IMR-90 (cell line): ENCODE results near the gene BRINP3. TPM values are rescaled to one million over a fixed set of nuclear protein-coding genes. Genes with fewer than 3 reads are reported as not detected.

ENCODE experiments used
- ATAC-seq: fragments of 200-7000 bp; cut with Tn5 transposase; 2 replicates; pipeline ENCODE4 v1.9.1; 2020; ENCODE audit warnings: low read depth, mild to moderate bottlenecking, moderate library complexity
- BruUV-seq: library from RNA; stranded (reverse); fragments of 400-500 nt; replicated peaks from 2 replicates; lab custom pipeline; 2021; lab: Mats Ljungman, UMichigan
- CTCF ChIA-PET: fragments of 300-600 bp; formaldehyde crosslinking; extraction: SDS; loops from one replicate; lab custom pipeline; 2021; ENCODE audit warnings: antibody characterized with exemption; lab: Yijun Ruan, JAX
- POLR2A ChIA-PET: fragments of 300-600 bp; sonication (Branson Sonifier 250); formaldehyde crosslinking; loops from one replicate; lab custom pipeline; 2022; ENCODE audit warnings: antibody characterized with exemption; ENCODE audit not compliant: unreplicated experiment; lab: Charles Lee
- DNase-seq: peaks from one replicate; pipeline ENCODE4 v3.0.0; 2013
- H2AFZ ChIP-seq: replicated peaks from 2 replicates; pipeline ENCODE3; 2013; ENCODE audit warnings: low read length, mild to moderate bottlenecking; ENCODE audit not compliant: poor library complexity
- H2AK5ac ChIP-seq: 2 replicates; pipeline ENCODE4 v1.6.1; 2013; ENCODE audit warnings: low read depth, low read length, inconsistent platforms
- H2AK9ac ChIP-seq: replicated peaks from 2 replicates; pipeline ENCODE3; 2013; ENCODE audit warnings: mild to moderate bottlenecking, low read depth, low read length, moderate library complexity; ENCODE audit not compliant: poor library complexity
- H2BK120ac ChIP-seq: 2 replicates; pipeline ENCODE4 v1.6.1; 2013; ENCODE audit warnings: low read depth, low read length, inconsistent platforms
- H2BK15ac ChIP-seq: 3 replicates; pipeline ENCODE4 v1.6.1; 2013; ENCODE audit warnings: low read depth, low read length, inconsistent platforms
- H2BK20ac ChIP-seq: 2 replicates; pipeline ENCODE4 v1.6.1; 2013; ENCODE audit warnings: low read depth, mild to moderate bottlenecking, inconsistent platforms, low read length, moderate library complexity
- H2BK5ac ChIP-seq: 2 replicates; pipeline ENCODE4 v1.6.1; 2013; ENCODE audit warnings: mild to moderate bottlenecking, low read depth, low read length, inconsistent platforms; ENCODE audit not compliant: poor library complexity, severe bottlenecking
- H3K14ac ChIP-seq: replicated peaks from 2 replicates; pipeline ENCODE4 v1.6.1; 2013; ENCODE audit warnings: low read depth, low read length, inconsistent platforms
- H3K18ac ChIP-seq: 2 replicates; pipeline ENCODE4 v1.6.1; 2013; ENCODE audit warnings: low read depth, low read length, control low read depth
- H3K23ac ChIP-seq: 2 replicates; pipeline ENCODE4 v1.6.1; 2013; ENCODE audit warnings: low read depth, low read length, inconsistent platforms
- H3K27ac ChIP-seq: 2 replicates; pipeline ENCODE4 v1.5.1; 2013; ENCODE audit warnings: mild to moderate bottlenecking, control low read depth, low read length; ENCODE audit not compliant: insufficient read depth
- H3K27me3 ChIP-seq: 2 replicates; pipeline ENCODE4 v1.6.1; 2013; ENCODE audit warnings: low read length; ENCODE audit not compliant: control insufficient read depth, insufficient read depth
- H3K36me3 ChIP-seq: 2 replicates; pipeline ENCODE4 v1.6.1; 2013; ENCODE audit warnings: low read length, mixed read lengths; ENCODE audit not compliant: control insufficient read depth, insufficient read depth
- H3K4ac ChIP-seq: 2 replicates; pipeline ENCODE4 v1.6.1; 2013; ENCODE audit warnings: low read depth, low read length, inconsistent platforms
- H3K4me1 ChIP-seq: 2 replicates; pipeline ENCODE4 v1.6.1; 2013; ENCODE audit warnings: low read length, mixed read lengths; ENCODE audit not compliant: control insufficient read depth, insufficient read depth
- H3K4me2 ChIP-seq: 2 replicates; pipeline ENCODE4 v1.6.1; 2013; ENCODE audit warnings: low read depth, mild to moderate bottlenecking, control low read depth, low read length, moderate library complexity
- H3K4me3 ChIP-seq: 2 replicates; pipeline ENCODE4 v1.5.1; 2013; ENCODE audit warnings: low read depth, mild to moderate bottlenecking, control low read depth, low read length, moderate library complexity; ENCODE audit not compliant: insufficient read depth
- H3K56ac ChIP-seq: 2 replicates; pipeline ENCODE4 v1.6.1; 2013; ENCODE audit warnings: low read length, inconsistent platforms; ENCODE audit not compliant: insufficient read depth; ENCODE audit errors: extremely low read depth
- H3K79me1 ChIP-seq, 2 experiments: 2 replicates each; pipeline ENCODE4 v1.6.1; 2013; ENCODE audit warnings: low read length in 2 of 2, inconsistent platforms in 1 of 2, low read depth in 1 of 2
- H3K9ac ChIP-seq: 2 replicates; pipeline ENCODE4 v1.6.1; 2013; ENCODE audit warnings: low read depth, low read length, control low read depth
- H3K9me1 ChIP-seq: 2 replicates; pipeline ENCODE4 v1.6.1; 2013; ENCODE audit warnings: low read length, inconsistent platforms; ENCODE audit not compliant: insufficient read depth
- H3K9me3 ChIP-seq: 2 replicates; pipeline ENCODE4 v1.6.1; 2013; ENCODE audit warnings: low read length; ENCODE audit not compliant: control insufficient read depth, insufficient read depth
- H4K20me1 ChIP-seq: 2 replicates; pipeline ENCODE4 v1.6.1; 2013; ENCODE audit warnings: low read length, inconsistent platforms; ENCODE audit not compliant: insufficient read depth
- H4K5ac ChIP-seq: 2 replicates; pipeline ENCODE4 v1.6.1; 2013; ENCODE audit warnings: mild to moderate bottlenecking, low read depth, low read length, control low read depth
- H4K8ac ChIP-seq, 2 experiments: 2 replicates each; pipeline ENCODE4 v1.6.1; 2013; ENCODE audit warnings: low read depth in 2 of 2, low read length in 2 of 2, control low read depth in 1 of 2, inconsistent platforms in 1 of 2
- H4K91ac ChIP-seq: 2 replicates; pipeline ENCODE4 v1.6.1; 2013; ENCODE audit warnings: low read depth, low read length, inconsistent platforms; ENCODE audit not compliant: insufficient read depth
- BHLHE40 ChIP-seq: fragments of 150-350 bp; IDR thresholded peaks from 2 replicates; pipeline ENCODE4 v1.6.1; 2016; ENCODE audit warnings: mild to moderate bottlenecking, low read depth, low read length
- CEBPB ChIP-seq: IDR thresholded peaks from 2 replicates; pipeline ENCODE4 v1.6.1; 2012; ENCODE audit warnings: low read depth, low read length, improper control_type of control experiment
- CHD1 ChIP-seq: IDR thresholded peaks from 2 replicates; pipeline ENCODE4 v1.6.1; 2012; ENCODE audit warnings: low read depth, low read length, improper control_type of control experiment
- FOS ChIP-seq: fragments of 150-350 bp; IDR thresholded peaks from 2 replicates; pipeline ENCODE4 v1.6.1; 2016; ENCODE audit warnings: low read depth, low read length
- MAFK ChIP-seq: IDR thresholded peaks from 2 replicates; pipeline ENCODE4 v1.6.1; 2012; ENCODE audit warnings: low read depth, low read length, improper control_type of control experiment
- MAZ ChIP-seq: IDR thresholded peaks from 2 replicates; pipeline ENCODE4 v1.6.1; 2012; ENCODE audit warnings: low read depth, mild to moderate bottlenecking, low read length, improper control_type of control experiment, moderate library complexity, borderline replicate concordance
- MXI1 ChIP-seq: IDR thresholded peaks from 2 replicates; pipeline ENCODE4 v1.6.1; 2012; ENCODE audit warnings: low read depth, mild to moderate bottlenecking, low read length, moderate library complexity, borderline replicate concordance
- NFE2L2 ChIP-seq: fragments of 150-350 bp; IDR thresholded peaks from 2 replicates; pipeline ENCODE4 v1.6.1; 2016; ENCODE audit warnings: low read depth, mild to moderate bottlenecking, low read length
- POLR2A ChIP-seq: IDR thresholded peaks from 2 replicates; pipeline ENCODE4 v1.6.1; 2012; ENCODE audit warnings: mild to moderate bottlenecking, low read depth, low read length
- RAD21 ChIP-seq: IDR thresholded peaks from 2 replicates; pipeline ENCODE4 v1.6.1; 2012; ENCODE audit warnings: low read length, improper control_type of control experiment
- RCOR1 ChIP-seq: IDR thresholded peaks from 2 replicates; pipeline ENCODE4 v1.6.1; 2012; ENCODE audit warnings: mild to moderate bottlenecking, low read length, improper control_type of control experiment; ENCODE audit not compliant: insufficient replicate concordance
- RFX5 ChIP-seq: IDR thresholded peaks from 2 replicates; pipeline ENCODE4 v1.8.0; 2012; ENCODE audit warnings: low read depth, mild to moderate bottlenecking, low read length, moderate library complexity
- SMC3 ChIP-seq: fragments of 150-350 bp; IDR thresholded peaks from 2 replicates; pipeline ENCODE4 v1.6.1; 2016; ENCODE audit warnings: low read depth, mild to moderate bottlenecking, antibody characterized with exemption, low read length, moderate library complexity
- WGBS, 2 experiments: methylation state at CpG; one replicate each; pipeline versions ENCODE4 v1.1.5 to v1.1.7; 2013; ENCODE audit warnings: missing lambda C conversion rate in 2 of 2; ENCODE audit not compliant: insufficient read length in 1 of 2; ENCODE audit errors: extremely low coverage in 2 of 2; 5-methylcytosine and 5-hydroxymethylcytosine counted together
- dilution Hi-C: fragments of 300-500 bp; cut with HindIII; formaldehyde crosslinking; loops from one replicate; pipeline ENCODE4 v1.14.3; 2018; ENCODE audit warnings: low sequenced_read_pairs; ENCODE audit not compliant: unreplicated experiment
- in situ Hi-C: fragments of 300-500 bp; cut with MboI; formaldehyde crosslinking; loops from 3 replicates; pipeline ENCODE4 v1.14.3; 2019; ENCODE audit warnings: low sequenced_read_pairs, inconsistent platforms, mixed read lengths
- intact Hi-C: fragments of 100-400 bp; cut with micrococcal nuclease; formaldehyde crosslinking; loops from 2 replicates; pipeline ENCODE4 v1.10.0; 2022
- polyA plus RNA-seq, 3 experiments: library from polyadenylated mRNA; depleted of rRNA; stranded (reverse); fragments of >200 nt; gene quantifications; 2 replicates each; pipeline ENCODE4 v1.2.3, GENCODE V29; 2012; ENCODE audit warnings: low replicate concordance in 1 of 3
- total RNA-seq: library from RNA; depleted of rRNA; stranded (reverse); fragments of >200 nt; gene quantifications from 2 replicates; pipeline ENCODE4 v1.2.3, GENCODE V29; 2012
- TF ChIP-seq, protein P1 (sequence below): conservative IDR thresholded peaks from 2 replicates; pipeline ENCODE4 v1.5.1; 2012; ENCODE audit warnings: mild to moderate bottlenecking, low read depth, low read length, improper control_type of control experiment
- TF ChIP-seq, protein P2 (sequence below): fragments of 150-350 bp; IDR thresholded peaks from 2 replicates; pipeline ENCODE4 v1.6.1; 2016; ENCODE audit warnings: low read depth, mild to moderate bottlenecking, low read length, moderate library complexity, borderline replicate concordance
- TF ChIP-seq, protein P3 (sequence below): fragments of 150-350 bp; IDR thresholded peaks from 2 replicates; pipeline ENCODE4 v1.6.1; 2017; ENCODE audit warnings: mild to moderate bottlenecking, antibody characterized with exemption, low read length, low read depth

The BRINP3 gene
- total and polyA plus RNA-seq, 2 of the 4 experiments (the other 2 are of a cell fraction): 0.15 to 0.36 TPM

DNA sequence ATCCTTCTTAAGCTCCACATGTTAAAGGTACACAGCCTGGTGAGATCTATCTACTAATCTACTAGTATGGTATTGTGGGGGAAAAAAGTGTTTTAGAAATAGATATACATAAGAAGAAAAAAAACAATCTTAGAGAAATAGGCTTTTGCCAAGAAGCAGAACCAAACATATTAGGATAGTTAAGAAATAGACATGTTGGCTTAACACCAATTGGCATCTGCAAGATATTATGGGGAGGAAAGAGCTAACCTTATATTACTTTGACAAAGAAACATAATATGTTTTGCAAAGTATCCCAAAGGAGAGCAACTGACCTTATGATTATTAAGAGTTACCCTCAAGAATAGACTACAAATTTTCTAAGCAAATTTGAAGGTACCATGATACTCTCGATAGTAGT lies 202.9 kb downstream of the BRINP3 start:
- Histone ChIP-seq H3K27ac (no peak overlapping the region), H2BK120ac (no peak overlapping the region), H3K9me1 (no peaks in the 10 kb centered on the region), H3K36me3 (no peaks in the 10 kb centered on the region), H4K8ac (no peak overlapping the region), H2BK20ac (no peak overlapping the region), H3K4me1 (no peaks in the 10 kb centered on the region), H3K14ac (no peak overlapping the region), H3K18ac (no peak overlapping the region), H3K9me3 (no peaks in the 10 kb centered on the region), H2AK9ac (no peak overlapping the region), H3K79me1 (no peaks in the 10 kb centered on the region), H4K20me1 (no peaks in the 10 kb centered on the region), H2AFZ (no peak overlapping the region), H3K9ac (no peak overlapping the region), H2BK5ac (no peak overlapping the region), H3K4me3 (no peak overlapping the region), H4K91ac (no peak overlapping the region), H3K27me3 (no peaks in the 10 kb centered on the region), H4K5ac (no peak overlapping the region), H2BK15ac (no peak overlapping the region), H3K56ac (no peak overlapping the region), H3K4me2 (no peak overlapping the region), H2AK5ac (no peak overlapping the region), H3K4ac (no peak overlapping the region), H3K23ac (no peak overlapping the region)
- BruUV-seq: no TSS peak
- DNase-seq (no peak), ATAC-seq (no peak)
- ChIA-PET POLR2A (no interaction called here), CTCF (no interaction called here)
- no peak for TF ChIP-seq MAZ
- no peak for TF ChIP-seq CHD1
- TF ChIP-seq BHLHE40: no peak
- TF ChIP-seq MXI1: no peak
- no peak for TF ChIP-seq RCOR1
- no peak for TF ChIP-seq NFE2L2
- TF ChIP-seq CEBPB: no peak
- TF ChIP-seq FOS: no peak
- TF ChIP-seq, protein P1, sequence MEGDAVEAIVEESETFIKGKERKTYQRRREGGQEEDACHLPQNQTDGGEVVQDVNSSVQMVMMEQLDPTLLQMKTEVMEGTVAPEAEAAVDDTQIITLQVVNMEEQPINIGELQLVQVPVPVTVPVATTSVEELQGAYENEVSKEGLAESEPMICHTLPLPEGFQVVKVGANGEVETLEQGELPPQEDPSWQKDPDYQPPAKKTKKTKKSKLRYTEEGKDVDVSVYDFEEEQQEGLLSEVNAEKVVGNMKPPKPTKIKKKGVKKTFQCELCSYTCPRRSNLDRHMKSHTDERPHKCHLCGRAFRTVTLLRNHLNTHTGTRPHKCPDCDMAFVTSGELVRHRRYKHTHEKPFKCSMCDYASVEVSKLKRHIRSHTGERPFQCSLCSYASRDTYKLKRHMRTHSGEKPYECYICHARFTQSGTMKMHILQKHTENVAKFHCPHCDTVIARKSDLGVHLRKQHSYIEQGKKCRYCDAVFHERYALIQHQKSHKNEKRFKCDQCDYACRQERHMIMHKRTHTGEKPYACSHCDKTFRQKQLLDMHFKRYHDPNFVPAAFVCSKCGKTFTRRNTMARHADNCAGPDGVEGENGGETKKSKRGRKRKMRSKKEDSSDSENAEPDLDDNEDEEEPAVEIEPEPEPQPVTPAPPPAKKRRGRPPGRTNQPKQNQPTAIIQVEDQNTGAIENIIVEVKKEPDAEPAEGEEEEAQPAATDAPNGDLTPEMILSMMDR: no peak
- no peak for TF ChIP-seq MAFK
- no peak for TF ChIP-seq RAD21
- no peak for TF ChIP-seq RFX5
- TF ChIP-seq, protein P2, sequence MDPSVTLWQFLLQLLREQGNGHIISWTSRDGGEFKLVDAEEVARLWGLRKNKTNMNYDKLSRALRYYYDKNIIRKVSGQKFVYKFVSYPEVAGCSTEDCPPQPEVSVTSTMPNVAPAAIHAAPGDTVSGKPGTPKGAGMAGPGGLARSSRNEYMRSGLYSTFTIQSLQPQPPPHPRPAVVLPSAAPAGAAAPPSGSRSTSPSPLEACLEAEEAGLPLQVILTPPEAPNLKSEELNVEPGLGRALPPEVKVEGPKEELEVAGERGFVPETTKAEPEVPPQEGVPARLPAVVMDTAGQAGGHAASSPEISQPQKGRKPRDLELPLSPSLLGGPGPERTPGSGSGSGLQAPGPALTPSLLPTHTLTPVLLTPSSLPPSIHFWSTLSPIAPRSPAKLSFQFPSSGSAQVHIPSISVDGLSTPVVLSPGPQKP: no peak
- TF ChIP-seq, protein P3, sequence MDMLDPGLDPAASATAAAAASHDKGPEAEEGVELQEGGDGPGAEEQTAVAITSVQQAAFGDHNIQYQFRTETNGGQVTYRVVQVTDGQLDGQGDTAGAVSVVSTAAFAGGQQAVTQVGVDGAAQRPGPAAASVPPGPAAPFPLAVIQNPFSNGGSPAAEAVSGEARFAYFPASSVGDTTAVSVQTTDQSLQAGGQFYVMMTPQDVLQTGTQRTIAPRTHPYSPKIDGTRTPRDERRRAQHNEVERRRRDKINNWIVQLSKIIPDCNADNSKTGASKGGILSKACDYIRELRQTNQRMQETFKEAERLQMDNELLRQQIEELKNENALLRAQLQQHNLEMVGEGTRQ: no peak
- TF ChIP-seq POLR2A: no peak
- no peak for TF ChIP-seq SMC3
- WGBS, 2 experiments: no CpG with 5 or more reads among the region's 1 CpG
- intact Hi-C loops: no loop called here
- in situ Hi-C loops: no loop called here
- dilution Hi-C loops: no loop called here
